ENCODE results near the gene PRDM11. TPM values are rescaled to one million over a fixed set of nuclear protein-coding genes. Genes with fewer than 3 reads are reported as not detected.
A peak's percentile ranks its signal among the peaks of the same experiment; 100 is the strongest.
"Not testable (repeated sequence)": the region's sequence is repeated elsewhere in the genome, so short reads cannot be mapped to it uniquely, and the experiment has no call there.

The PRDM11 gene
- polyA plus RNA-seq, 6 donors from 2014 or later: 0.75 to 3.6 (median 1.6) TPM

DNA sequence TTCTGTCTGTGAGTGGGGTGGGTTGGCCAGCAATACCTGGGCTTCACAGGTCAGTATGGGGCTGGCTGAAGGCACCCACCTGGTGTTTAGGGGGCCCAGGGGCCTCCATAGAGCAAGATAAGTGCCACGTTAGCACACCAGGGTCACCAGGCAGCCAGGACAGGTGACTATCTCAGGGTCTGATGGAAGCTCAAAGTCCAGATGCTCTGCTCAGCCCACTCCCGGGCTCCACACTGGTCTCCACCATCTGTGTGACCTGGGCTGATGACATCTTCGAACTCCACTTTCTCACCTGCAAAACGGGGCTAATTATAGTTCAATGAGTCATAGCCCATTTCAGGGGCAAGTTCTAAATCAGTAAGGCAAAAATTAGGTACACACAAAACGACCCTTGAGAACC lies 39.4 kb upstream of the PRDM11 start:
- no peak for DNase-seq
- peaks cover 11 to 43% (median 29%) of the 10 kb centered on the region in 3 donors for H3K27me3 Mint-ChIP-seq
- H3K9me3 Mint-ChIP-seq: no peaks in the 10 kb centered on the region
- H3K36me3 Mint-ChIP-seq: no peaks in the 10 kb centered on the region
- H3K27ac Mint-ChIP-seq: peak overlapping the region in 1 of 6 donors; percentile 39
- H3K4me1 Mint-ChIP-seq: peaks cover 13 to 19% (median 16%) of the 10 kb centered on the region in 3 donors
- no peak for ATAC-seq (ENCODE audit: low read depth in 2 of 2)
- no peak overlapping the region for H3K4me3 Mint-ChIP-seq

DNA sequence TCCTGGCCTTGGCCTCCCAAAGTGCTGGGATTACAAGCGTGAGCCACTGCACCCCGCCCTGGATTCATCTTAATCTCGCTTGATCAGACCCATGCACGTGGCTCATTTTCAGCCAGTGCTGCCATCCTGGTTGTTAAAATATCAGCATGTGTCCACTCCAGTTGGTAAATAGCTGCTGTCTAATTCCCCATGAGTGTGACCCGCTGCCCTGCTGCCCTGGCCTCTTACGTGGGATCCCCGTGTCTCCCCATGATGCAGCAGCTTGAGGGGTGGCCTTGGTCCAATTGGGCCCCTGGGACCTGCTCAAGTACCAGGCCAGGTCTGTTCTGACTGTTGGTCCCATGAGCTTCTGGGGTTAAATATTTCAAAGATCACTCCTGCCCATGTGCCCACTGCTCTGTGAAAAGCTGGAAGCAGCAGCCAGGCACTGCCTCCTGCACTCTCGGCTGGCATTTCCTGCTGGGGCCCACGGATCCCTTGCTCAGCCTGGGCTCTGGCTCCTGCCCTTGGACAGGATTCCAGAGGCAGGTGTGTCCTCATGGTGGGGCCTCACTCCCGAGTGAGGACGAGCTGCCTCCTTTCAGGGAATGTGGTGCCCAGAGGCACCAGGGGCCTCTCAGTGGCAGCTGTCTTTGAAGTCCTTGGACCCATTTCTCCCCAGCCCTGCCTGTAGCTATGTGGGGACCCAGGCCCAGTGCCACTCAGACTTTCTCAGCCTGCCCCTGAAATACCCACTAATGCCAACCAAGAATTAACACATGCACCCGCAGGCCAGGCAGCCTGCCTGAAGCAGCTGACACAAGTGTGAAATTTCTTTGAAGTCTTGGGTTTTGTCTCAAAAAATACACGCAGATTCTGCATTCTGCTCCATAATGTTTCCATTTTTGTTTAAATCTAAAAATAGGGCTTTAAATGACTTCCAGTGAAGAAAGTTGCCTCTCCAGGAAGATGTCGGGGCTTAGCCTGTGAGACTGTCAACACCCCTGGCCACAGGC lies 38.1 kb upstream of the PRDM11 start:
- DNase-seq: no peak

DNA sequence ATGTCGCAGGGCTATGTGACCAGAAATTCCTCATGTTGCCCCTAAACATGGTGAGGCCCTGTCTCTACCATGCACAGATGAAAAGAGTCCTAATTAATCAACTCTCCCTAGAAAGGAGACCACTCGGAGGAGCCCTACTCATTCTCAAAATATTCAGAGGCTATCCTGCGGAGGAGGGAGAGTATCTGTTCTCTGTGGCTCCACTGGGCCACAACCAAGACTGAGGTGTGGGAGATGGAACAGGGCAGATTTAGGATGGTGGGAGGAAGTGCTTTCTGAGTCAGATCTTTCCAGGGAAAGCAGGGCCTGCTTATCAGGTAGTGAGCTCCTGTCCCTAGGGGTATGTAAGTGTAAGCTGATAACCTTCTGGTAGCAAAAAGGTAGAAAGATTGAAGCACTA lies 37.0 kb upstream of the PRDM11 start:
- no peaks in the 10 kb centered on the region for H3K36me3 Mint-ChIP-seq
- H3K4me3 Mint-ChIP-seq: no peak overlapping the region
- DNase-seq (no peak), ATAC-seq (ENCODE audit: low read depth in 2 of 2) (no peak)
- peaks cover 19 to 62% (median 42%) of the 10 kb centered on the region in 3 donors for H3K27me3 Mint-ChIP-seq
- peaks cover 7 to 13% (median 11%) of the 10 kb centered on the region in 3 donors for H3K4me1 Mint-ChIP-seq
- H3K9me3 Mint-ChIP-seq: no peaks in the 10 kb centered on the region
- H3K27ac Mint-ChIP-seq: no peak overlapping the region

More for the DNA sequence above, 38.1 kb upstream of the PRDM11 start:
- Mint-ChIP-seq H3K4me3 (no peak overlapping the region), H3K27ac (no peak overlapping the region), H3K9me3 (no peaks in the 10 kb centered on the region), H3K36me3 (no peaks in the 10 kb centered on the region), H3K27me3 (peaks cover 15 to 56% (median 39%) of the 10 kb centered on the region in 3 donors), H3K4me1 (peaks cover 3 to 6% (median 4%) of the 10 kb centered on the region in 3 donors)
- no peak for ATAC-seq (ENCODE audit: low read depth in 2 of 2)

DNA sequence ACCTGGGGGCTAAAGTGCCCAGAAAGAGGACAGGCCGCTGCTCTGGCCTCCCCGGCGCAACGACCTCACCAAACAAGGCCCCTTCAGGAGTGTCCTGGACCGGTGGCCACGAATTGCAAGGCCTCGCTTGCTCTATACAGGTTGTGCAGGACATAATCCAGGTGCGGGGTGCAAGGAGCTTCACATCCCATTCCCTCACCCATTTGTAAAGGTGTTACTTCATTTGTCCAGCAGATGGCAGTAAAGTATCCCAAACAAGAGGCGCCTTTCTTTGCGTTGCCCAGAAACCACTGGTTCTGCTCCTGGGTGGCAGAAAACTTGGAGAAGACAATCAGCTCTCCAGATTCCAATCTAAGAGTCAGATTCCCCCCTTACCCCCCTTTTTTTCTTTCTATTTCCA lies 35.9 kb upstream of the PRDM11 start:
- DNase-seq (peak; percentile 61), ATAC-seq (ENCODE audit: low read depth in 2 of 2) (peak; percentile 42 to 68)
- Mint-ChIP-seq H3K9me3 (no peaks in the 10 kb centered on the region), H3K4me1 (peaks cover 8 to 15% (median 10%) of the 10 kb centered on the region in 3 donors), H3K27me3 (peaks cover 22 to 69% (median 50%) of the 10 kb centered on the region in 3 donors), H3K27ac (no peak overlapping the region), H3K4me3 (no peak overlapping the region), H3K36me3 (no peaks in the 10 kb centered on the region)

DNA sequence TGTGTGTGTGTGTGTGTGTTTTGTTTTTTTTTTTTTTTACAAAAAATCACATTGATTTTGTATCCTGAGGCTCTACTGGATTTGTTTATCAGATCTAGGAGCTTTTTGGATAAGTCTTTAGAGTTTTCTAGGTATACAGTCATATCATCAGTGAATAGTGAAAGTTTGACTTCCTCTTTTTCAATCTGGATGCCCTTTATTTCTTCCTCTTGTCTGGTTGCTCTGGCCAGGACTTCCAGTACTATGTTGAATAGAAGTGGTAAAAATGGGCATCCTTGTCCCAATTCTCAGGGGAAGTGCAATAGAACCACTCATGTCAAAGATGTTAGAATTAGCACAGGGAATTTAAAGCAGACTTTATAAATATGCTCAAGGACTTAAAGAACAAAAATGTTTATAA lies 32.6 kb upstream of the PRDM11 start:
- Mint-ChIP-seq H3K36me3 (no peaks in the 10 kb centered on the region), H3K27ac (no peak overlapping the region), H3K4me3 (peak overlapping the region in 1 of 8 donors; percentile 8), H3K9me3 (peaks cover 0 to 4% (median 0%) of the 10 kb centered on the region in 7 donors), H3K4me1 (peaks cover 5 to 15% (median 8%) of the 10 kb centered on the region in 3 donors), H3K27me3 (peaks cover 31 to 84% (median 54%) of the 10 kb centered on the region in 3 donors)
- DNase-seq (no peak), ATAC-seq (ENCODE audit: low read depth in 2 of 2) (peak; percentile 61 to 65)

DNA sequence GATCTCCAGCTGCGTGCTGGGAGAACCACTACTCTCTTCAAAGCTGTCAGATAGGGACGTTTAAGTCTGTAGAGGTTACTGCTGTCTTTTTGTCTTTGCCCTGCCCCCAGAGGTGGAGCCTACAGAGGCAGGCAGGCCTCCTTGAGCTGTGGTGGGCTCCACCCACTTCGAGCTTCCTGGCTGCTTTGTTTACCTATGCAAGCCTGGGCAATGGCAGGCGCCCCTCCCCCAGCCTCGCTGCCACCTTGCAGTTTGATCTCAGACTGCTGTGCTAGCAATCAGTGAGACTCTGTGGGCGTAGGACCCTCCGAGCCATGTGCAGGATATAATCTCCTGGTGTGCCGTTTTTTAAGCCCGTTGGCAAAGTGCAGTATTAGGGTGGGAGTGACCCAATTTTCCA lies 18.6 kb upstream of the PRDM11 start:
- Mint-ChIP-seq H3K9me3 (peaks cover 0 to 15% (median 5%) of the 10 kb centered on the region in 7 donors), H3K36me3 (peaks cover 0 to 16% of the 10 kb centered on the region in 2 donors), H3K27me3 (peaks cover 27 to 51% (median 30%) of the 10 kb centered on the region in 3 donors)
- ATAC-seq (ENCODE audit: low read depth in 2 of 2); H3K4me1 Mint-ChIP-seq; H3K27ac Mint-ChIP-seq; H3K4me3 Mint-ChIP-seq; DNase-seq: not testable (repeated sequence)

DNA sequence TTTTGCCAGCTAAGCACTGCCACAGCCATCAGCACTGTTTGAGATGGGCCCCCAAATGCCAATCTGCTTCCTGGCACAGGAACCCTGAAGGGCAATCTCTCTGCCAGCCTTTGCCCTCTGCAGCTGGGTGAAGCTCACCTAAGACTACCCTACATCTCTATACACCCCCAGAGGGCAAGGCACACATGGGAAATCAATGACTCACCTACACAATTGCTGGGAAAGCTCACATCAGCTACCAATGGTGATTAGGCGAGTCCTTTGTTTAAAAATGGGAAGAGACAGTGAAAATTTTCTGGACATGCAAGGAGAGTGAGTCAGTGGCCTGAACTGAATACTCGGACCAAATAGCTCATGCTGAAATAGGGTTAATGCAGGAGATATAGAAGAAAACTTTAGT lies 12.6 kb upstream of the PRDM11 start:
- ATAC-seq (ENCODE audit: low read depth in 2 of 2) (no peak), DNase-seq (no peak)
- Mint-ChIP-seq H3K27ac (no peak overlapping the region), H3K36me3 (peaks cover 14 to 15% of the 10 kb centered on the region in 2 donors), H3K4me3 (no peak overlapping the region), H3K4me1 (no peaks in the 10 kb centered on the region), H3K27me3 (peaks cover 53 to 74% (median 72%) of the 10 kb centered on the region in 3 donors), H3K9me3 (peaks cover 3 to 20% (median 5%) of the 10 kb centered on the region in 7 donors)

DNA sequence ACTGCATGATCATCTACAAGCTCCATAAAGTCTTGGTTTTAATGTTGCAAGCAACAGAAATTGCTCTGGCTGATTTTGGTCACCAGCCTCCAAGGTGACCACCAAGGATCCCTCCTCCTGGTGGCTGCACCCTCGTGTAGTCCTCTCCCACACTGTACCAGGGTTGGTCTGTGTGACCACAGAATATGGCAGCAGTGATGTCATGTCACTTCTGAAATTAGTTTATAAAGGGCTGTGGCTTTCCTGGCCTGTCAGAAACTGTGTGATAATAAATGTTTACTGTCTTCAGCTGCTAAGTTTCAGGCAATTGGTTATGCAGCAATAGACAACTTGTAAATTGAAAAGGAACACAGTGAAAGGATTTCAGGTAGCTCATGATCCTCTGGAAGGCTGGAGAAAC lies 5.3 kb upstream of the PRDM11 start:
- peaks cover 0 to 8% (median 7%) of the 10 kb centered on the region in 3 donors for H3K4me1 Mint-ChIP-seq
- H3K36me3 Mint-ChIP-seq: no peaks in the 10 kb centered on the region
- H3K27ac Mint-ChIP-seq: peak overlapping the region in 1 of 6 donors; percentile 53
- H3K27me3 Mint-ChIP-seq: peaks cover 39 to 66% (median 51%) of the 10 kb centered on the region in 3 donors
- H3K9me3 Mint-ChIP-seq: no peaks in the 10 kb centered on the region
- ATAC-seq (ENCODE audit: low read depth in 2 of 2): no peak
- H3K4me3 Mint-ChIP-seq: no peak overlapping the region
- no peak for DNase-seq

DNA sequence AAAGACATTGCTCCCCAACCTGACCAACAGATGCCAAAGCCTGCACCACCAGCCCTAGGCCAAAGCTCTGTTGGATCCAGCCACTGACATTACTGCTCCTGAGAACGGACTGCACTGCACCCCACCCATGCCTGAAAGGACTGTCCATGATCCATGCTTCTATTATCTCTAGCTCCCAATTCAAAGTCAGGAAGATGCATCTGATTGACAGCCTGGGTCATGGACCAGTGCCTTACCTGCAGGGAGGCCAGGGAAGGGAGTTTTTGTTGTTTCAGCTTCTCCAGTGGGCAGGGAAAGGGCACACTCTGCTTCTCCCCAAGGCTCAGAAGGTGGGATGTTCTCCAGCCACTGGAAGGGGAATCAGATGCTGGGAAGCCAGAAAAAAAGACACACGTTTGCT lies 4.8 kb upstream of the PRDM11 start:
- Mint-ChIP-seq H3K27ac (no peak overlapping the region), H3K36me3 (no peaks in the 10 kb centered on the region), H3K9me3 (no peaks in the 10 kb centered on the region), H3K4me1 (peaks cover 0 to 13% (median 10%) of the 10 kb centered on the region in 3 donors), H3K4me3 (no peak overlapping the region), H3K27me3 (peaks cover 38 to 63% (median 46%) of the 10 kb centered on the region in 3 donors)
- ATAC-seq (ENCODE audit: low read depth in 2 of 2): no peak
- DNase-seq: no peak

DNA sequence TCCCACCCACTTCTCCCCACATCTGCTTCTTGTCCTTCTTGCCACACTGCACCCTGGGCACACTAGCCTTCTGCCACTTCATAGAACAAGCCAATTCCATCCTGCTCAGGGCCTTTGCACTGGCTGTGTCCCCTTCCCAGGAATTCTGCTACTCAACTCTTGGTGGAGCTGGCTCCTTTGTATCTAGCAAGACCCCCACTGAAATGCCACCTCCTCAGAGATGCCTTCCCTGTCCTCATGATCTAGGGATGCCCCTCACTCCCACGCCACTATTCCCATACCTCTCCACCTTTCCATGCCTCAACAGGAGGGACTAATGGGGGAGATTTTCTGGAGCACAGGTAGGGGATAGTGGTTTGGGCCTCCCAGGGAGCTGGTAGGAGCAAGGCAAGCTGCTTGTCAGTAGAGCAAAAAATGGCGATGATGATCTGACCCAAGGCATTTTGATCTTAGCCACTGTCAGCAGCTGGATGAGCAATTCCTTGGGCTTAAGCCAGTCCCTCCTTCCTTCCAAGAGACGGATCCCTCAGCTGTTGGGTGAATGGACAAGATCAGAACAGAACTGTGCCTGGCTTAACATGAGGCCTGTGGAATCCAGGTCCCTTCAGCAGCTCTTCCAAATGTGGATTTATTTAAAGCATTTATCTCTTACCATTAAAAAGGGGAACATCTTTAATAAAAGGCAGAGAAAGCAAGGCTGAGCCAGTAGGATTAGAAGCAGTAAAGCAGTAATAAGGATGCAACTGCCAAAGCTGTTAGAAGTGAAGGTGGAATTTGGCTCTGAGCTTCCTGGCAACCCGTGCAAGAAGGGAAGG lies 4.0 kb upstream of the PRDM11 start:
- no peak for DNase-seq
- Mint-ChIP-seq H3K9me3 (no peaks in the 10 kb centered on the region), H3K4me1 (peaks cover under 1 to 14% (median 10%) of the 10 kb centered on the region in 3 donors), H3K27me3 (peaks cover 38 to 63% (median 46%) of the 10 kb centered on the region in 3 donors), H3K4me3 (peak overlapping the region in 1 of 8 donors; percentile 92), H3K27ac (peak overlapping the region in 3 of 6 donors; percentile 8 to 79 (median 28)), H3K36me3 (no peaks in the 10 kb centered on the region)
- no peak for ATAC-seq (ENCODE audit: low read depth in 2 of 2)

DNA sequence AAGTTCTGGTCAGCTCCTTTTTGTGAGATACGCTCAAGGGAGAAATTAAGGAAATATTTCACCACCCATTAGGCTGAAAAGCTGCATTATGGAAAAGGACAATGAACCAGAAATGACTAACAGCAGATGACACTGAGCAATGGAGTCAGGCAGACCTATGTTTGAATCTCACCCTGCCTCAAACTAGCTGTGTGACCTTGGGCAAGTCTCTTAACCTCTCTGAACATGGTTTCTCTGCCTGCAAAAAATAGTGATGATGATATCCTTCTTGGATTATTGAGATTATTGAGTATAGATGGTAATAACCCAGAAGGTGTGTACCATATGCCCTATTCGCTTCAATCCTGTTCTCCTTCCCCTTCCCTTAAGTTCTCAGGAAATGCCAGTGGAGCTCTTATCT lies 2.9 kb upstream of the PRDM11 start:
- H3K4me1 Mint-ChIP-seq: peaks cover 8 to 24% (median 21%) of the 10 kb centered on the region in 3 donors
- ATAC-seq (ENCODE audit: low read depth in 2 of 2) (no peak), DNase-seq (no peak)
- no peaks in the 10 kb centered on the region for H3K9me3 Mint-ChIP-seq
- peaks cover 28 to 54% (median 42%) of the 10 kb centered on the region in 3 donors for H3K27me3 Mint-ChIP-seq
- H3K27ac Mint-ChIP-seq: no peak overlapping the region
- H3K4me3 Mint-ChIP-seq: peak overlapping the region in 3 of 8 donors; percentile 42 to 92 (median 45)
- H3K36me3 Mint-ChIP-seq: no peaks in the 10 kb centered on the region

DNA sequence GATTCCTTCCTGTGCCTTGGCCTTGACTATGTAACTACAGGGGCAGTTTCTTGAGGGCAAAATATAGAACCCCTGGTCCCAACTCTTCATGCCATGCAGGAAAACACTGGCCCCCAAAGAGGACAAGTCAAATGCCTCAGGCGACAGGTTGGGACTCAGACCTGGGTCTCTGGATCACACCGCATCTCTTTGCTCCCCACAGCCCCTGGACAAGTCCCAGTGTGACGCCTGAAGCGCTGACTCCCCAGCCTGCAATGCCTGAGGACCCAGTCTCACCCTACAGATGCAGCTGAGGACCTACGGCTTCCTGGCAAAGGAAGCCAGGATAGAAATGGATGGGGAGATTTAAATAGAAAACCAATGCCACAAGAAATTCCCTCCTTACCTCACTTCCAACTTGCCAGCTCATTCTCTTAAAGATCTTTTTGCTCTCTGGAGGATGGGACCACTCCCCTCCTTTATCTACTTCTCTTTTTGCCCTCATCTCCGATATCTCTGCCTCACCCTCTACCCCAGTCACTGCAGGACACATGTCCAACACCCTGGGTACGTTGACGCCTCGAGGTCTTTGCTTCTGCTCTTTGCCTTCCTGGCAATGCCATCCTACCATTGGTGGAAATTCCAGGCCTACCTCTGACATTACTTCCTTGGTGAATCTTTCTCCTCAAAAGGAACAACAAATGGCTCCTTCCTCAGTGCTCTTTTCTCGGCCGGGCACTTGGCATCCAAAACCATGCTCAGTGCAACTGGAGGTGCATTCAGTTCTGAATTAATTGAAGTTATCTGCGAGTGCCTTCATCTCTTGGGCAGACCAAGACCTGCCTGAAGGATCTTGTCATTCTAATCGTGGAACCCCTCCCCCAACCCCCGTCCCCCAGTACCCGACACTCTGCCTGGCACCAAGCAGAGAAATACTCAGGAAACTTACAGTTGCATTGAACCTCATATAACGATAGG lies 2.0 kb upstream of the PRDM11 start:
- Mint-ChIP-seq H3K36me3 (no peaks in the 10 kb centered on the region), H3K9me3 (no peaks in the 10 kb centered on the region), H3K4me1 (peaks cover 18 to 33% (median 25%) of the 10 kb centered on the region in 3 donors), H3K4me3 (peak overlapping the region in 5 of 8 donors; percentile 90 to 99 (median 92)), H3K27ac (peak overlapping the region in 2 of 6 donors; percentile 9 to 11), H3K27me3 (peaks cover 22 to 48% (median 42%) of the 10 kb centered on the region in 3 donors)
- DNase-seq (no peak), ATAC-seq (ENCODE audit: low read depth in 2 of 2) (no peak)

Data from naive B cell (primary cell).